GM21529 (cell line): ENCODE measurements around the gene THSD8.
"Not testable (repeated sequence)": the region's sequence is repeated elsewhere in the genome, so short reads cannot be mapped to it uniquely, and the experiment has no call there.

ENCODE experiments used
- ATAC-seq: cut with Tn5 transposase; IDR thresholded peaks from one replicate; pipeline ENCODE4 v1.9.1; 2021; ENCODE audit not compliant: unreplicated experiment

THSD8 gene

GRCh38 chr19:12792051-12792852 lies 9.6 kb upstream of the THSD8 start:
- ATAC-seq: no peak

DNA sequence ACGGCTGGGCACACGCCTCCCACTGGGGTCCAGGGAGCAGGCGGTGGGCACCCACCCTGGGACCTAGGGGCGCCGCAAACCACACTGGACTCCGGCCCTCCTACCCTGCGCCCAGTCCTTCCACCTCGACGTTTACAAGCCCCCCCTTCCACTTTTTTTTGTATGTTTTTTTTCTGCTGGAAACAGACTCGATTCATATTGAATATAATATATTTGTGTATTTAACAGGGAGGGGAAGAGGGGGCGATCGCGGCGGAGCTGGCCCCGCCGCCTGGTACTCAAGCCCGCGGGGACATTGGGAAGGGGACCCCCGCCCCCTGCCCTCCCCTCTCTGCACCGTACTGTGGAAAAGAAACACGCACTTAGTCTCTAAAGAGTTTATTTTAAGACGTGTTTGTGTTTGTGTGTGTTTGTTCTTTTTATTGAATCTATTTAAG lies 9.0 kb upstream of the THSD8 start:
- ATAC-seq: no peak

DNA sequence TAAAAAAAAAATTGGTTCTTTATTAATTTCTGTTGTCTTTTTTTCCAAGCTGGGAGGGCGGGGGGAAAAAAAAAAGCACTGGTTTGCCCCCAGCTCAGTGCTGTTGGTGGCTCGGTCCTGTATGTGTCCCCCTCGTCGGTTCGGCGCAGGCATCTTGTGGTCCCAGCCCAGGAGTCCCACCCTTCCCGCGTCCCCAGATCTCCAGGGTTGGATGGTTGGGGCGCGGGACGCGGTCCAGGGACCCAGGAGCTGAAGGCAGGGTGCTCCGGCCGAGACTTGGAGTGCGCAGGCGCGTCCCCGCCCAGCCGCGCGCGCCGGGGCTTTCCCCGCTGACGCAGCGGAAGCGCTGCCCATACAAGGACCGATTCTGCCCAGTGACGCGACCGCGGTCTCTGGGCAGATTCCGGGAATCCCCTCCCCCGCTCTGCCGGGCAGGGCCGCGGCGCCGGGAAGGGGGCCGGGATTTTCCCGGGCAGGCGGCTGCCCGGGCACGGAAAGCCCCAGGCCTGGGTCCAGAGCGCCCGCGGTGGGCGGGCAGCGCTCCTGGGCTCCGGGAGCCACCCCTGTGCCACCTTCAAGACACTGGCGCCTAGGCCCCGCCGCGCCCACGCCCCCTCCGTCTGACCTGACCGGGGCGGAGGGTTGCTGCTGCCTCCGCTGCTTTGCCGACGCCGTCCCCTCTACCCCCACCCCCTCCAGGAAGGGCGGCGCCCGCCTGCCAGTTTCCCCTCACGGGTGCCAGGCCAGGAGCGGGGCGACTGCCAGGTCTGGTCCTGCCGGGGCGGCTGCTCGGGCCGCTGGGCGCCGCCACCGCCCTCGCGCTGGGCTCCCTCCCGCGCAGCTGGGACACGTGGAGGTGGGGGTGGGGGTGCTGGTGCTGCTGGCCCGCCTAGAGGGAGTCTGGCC lies 8.3 kb upstream of the THSD8 start:
- ATAC-seq: peak; percentile 21

DNA sequence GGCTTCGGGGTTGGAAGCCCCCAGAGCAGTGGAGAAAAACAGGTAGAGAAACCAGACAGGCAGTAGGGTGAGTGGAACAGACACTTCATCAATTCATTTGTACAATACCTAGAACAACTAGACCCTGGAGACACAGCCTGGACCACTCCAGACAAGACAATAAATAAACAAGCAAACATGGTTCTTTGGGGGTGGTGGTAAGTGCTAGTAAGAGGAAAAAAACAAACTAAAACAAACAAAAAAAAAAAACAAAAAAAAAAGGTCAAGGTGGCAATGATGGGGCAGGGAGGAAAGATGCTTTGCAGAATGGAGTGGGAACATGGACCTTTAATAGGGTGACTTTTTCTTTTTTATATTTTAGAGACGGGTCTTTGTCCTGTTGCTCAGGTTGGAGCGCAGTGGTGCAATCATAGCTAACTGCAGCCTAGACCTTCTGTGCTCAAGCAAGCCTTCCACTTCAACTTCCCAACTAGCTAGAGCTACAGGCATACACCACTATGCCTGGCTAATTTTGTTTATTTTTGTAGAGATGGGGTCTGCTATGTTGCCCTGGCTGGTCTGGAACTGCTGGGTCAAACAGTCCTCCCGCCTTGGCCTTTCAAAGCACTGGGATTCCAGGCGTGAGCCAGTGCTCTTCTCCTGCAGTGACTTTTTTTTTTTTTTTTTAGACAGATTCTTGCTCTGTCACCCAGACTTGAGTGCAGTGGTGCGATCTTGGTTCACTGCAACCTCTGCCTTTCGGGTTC lies 7.5 kb upstream of the THSD8 start:
- ATAC-seq: no peak

GRCh38 chr19:12794971-12795381 lies 6.9 kb upstream of the THSD8 start:
- ATAC-seq: no peak

DNA sequence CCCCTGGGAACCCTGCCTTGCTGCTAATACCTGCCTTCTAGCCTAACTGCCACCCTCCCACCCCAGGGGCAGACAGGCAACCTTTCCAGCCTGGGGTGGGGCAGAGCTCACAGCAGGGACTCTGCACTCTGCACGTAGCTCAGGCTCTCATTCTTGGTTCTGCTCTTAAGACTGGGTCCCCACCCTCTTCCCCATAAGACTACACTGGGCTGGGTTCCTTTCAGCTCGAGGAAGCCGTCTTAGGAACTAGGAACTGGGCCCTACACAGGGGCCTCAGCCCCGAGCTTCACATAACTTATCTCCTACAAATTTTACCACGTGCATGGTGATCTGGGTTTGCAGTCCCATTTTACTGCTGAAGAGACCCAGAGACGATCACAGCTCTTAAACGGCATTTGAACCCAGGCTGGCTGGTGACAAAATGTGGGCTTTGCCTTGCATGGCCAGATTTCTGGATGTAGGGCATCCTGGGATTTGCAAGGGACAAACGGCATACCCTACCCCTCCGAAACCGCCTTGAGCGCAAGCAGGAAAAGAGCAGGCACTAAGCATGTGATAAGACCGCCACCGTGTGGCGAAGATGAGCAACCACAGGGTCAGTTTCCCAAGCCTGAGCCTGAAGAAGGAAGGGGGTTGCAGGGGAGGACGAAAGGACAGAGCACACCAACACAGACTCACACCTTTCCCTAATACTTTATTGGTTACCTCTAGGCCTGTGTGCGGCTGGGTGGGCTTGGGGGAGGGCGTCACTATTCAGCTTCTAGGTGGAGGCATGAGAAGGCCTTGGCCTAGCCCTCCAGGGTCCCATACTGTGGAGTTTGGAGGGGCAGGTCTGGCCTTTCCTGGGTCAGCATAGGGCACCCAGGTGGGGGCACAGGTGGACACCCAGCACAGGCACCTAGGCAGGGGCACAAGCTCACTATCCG lies 5.5 kb upstream of the THSD8 start:
- no peak for ATAC-seq

DNA sequence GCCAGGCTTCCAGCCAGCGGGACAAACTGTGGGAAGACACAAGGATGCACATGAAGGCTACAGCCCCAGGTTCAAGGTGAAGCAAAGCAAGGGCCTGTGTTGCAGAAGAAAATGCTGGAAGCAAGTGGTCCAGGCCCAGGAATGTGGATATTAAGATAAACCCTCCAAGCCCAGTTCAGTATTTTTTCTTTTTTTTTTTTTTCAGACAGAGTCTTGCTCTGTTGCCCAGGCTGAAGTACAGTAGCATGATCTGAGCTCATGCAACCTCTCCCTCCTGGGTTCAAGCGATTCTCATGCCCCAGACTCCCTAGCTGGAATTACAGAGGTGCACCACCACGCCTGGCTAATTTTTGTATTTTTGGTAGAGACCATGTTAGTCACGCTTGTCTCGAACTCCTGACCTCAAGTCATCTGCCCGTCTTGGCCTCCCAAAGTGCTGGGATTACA lies 4.7 kb upstream of the THSD8 start:
- ATAC-seq: no peak

- ATAC-seq: not testable (repeated sequence)
These were observed 4.3 kb upstream of the THSD8 start for GRCh38 chr19:12797607-12798006.

DNA sequence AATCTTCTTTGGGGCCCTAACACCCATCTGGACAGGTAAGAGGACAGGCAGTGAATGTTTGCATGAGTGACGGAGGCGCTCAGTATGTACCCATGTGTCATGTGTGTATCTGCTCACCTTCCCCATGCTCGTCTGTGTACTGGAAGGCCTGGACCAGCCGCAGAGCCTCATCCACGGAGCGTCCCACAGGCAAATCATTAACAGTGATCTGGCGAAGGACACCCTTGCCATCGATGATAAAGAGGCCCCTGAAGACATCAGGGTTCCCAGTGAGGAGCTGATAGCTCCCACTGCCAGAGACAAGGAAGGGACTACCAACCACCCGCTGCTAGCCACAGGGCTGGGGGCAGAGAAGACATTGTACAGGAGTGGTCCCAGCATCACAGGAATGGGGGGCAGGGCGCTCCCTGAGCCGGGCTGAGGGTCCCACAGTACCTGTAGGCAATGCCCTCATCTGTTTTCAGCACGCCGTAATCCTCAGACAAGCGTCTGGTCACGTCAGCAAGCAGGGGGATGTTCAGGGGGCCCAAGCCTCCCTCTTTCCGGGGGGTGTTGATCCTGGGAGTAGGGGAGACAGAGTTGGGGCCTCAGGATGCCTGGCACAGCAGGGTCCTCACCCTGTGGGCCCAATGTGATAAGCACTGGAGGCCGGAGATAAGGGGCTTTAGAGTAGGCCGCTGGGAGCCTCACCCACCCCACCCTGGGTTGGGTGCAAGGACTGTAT lies 2.0 kb upstream of the THSD8 start:
- no peak for ATAC-seq

GRCh38 chr19:12800466-12800770 lies 1.5 kb upstream of the THSD8 start:
- ATAC-seq: no peak

GRCh38 chr19:12800923-12801465 lies 875 bp upstream of the THSD8 start:
- no peak for ATAC-seq

DNA sequence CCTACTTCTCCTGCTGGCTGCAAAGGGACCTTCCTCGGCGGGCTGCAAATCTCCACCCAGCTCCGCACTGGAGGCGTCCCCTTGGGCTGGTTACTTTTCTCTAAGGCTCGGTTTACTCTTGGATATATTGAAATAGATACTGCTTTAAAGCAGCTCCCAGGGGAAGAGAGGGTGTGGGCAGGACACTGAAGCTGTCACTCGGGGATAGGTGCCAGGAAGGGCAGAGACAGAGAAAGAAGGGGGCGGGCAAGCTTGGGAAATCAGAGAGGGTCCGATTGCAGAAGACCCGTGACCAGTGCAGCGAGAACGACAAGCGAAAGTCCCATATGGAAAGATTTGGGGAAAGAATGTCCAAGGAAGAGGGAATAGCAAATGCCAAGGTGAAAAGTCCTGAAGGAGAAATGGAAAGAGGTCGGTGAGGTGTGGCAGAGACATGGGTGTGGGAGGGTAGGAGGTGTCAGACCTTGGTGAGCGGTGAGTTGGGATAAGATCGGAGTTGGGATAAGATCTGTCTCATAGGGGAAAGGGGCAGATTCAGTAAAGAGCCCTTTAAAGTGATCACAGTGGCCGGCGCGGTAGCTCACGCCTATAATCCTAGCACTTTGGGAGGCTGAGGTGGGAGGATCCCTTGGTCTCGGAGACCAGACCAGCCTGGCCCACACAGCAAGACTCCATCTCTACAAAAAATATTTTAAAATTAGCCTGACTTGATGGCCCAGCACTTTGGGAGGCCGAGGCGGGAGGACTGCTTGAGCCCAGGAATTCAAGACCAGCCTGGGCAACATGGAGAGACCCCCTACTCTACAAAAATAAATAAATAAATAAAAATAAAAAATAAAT lies 618 bp downstream of the THSD8 start:
- no peak for ATAC-seq

DNA sequence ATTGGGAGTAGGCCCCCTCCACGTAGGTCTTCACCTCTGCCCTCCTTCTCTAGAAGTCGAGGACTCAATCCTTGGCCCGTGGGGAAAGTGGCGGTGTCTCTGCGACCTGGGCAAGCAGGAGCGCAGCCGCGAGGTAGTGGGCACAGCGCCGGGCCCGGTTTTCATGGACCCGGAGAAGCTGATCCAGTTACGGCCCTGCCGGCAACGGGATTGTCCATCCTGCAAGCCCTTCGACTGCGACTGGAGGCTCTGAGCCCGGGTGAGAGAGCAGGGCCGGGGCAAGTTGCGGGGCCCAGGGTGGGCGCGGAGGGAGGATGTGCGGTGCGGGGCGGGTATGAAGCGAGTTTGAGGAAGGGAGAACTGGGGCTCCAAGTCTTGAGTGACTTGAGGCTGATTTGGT lies 2.2 kb downstream of the THSD8 start:
- ATAC-seq: no peak

DNA sequence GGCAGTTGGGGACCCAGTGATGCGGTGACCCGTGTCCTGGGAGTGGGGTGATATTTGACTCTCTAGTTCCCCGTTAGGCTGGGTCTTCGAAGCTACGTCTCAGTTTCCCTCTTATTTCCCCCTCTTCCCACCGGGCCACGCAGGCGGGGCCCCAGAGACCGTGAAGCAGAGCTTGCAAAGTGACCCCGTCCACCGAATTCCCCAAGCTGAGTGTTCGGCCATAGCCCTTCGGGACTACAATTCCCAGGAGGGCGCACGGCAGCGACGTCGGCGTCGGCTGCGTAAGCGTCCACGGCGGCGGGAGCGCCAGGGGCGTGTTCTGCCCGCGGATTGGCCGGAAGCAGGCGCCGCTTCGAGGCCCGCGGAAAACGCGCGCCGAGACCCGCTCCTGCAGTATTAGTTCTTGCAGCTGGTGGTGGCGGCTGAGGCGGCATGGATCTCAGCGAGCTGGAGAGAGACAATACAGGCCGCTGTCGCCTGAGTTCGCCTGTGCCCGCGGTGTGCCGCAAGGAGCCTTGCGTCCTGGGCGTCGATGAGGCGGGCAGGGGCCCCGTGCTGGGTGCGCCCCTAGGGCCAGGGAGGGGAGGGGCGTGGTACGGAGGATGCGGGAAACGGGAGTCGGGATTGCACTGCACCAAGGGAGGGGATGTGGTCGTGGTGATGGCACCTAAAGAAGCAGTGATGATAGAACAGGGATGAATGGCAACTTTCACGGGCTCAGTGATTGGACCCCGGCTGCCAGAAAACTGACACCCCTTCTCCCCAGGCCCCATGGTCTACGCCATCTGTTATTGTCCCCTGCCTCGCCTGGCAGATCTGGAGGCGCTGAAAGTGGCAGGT lies 4.6 kb downstream of the THSD8 start, which contains the start of gene RNASEH2A:
Gene RNASEH2A, plus strand, starts transcription at position 343 of the 840 bp plus-strand sequence. Its CDS starts 90 bp downstream, at position 433.
- ATAC-seq: peak; percentile 72

DNA sequence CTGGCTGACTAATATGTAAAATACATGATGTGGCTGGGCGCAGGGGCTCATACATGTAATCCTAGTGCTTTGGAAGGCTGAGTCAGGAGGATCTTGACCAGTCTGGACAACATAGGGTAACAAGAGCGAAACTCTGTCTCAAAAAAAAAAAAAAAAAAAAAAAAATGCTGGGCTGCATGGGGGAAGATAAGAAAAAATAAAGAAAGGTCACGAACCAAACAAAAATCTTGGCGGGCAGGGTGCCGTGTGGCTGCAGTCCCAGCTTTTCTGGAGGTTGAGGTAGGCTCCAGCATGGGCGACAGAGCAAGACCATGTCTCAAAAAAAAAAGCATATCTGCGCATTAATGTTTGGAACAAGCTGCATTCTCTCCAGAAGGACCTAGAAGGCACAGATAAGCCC lies 13.2 kb downstream of the THSD8 start:
- no peak for ATAC-seq

DNA sequence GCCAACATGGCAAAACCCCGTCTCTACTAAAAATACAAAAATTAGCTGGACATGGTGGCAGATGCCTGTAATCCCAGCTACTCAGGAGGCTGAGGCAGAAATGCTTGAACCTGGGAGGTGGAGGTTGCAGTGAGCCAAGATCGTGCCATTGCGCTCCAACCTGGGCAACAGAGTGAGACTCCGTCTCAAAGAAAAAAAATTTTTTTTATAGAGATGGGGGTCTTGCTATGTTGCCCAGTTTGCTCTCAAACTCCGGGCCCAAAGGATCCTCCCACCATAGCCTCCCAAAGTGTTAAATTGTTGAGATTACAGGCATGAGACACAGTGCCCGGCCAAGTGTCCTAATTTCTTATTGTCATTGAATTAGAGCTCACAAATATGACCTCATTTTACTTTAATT lies 15.3 kb downstream of the THSD8 start:
- not testable (repeated sequence) for ATAC-seq

DNA sequence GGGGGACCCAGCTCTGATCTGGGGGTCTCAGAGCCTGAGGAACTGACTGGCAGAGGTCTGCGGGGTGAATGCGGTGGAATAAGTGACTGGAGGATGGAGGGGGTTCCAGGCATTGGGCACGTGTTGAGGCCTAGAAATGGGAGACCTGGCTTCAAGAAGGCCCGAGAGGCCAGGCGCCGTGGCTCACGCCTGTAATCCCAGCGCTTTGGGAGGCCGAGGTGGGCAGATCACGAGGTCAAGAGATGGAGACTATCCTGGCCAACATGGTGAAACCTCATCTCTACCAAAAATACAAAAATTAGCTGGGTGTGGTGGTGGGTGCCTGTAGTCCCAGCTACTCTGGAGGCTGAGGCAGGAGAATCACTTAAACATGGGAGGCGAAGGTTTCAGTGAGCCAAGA lies 15.9 kb downstream of the THSD8 start:
- not testable (repeated sequence) for ATAC-seq
